VCaP (cell line): Measurements from ENCODE around the gene DHCR24.
"Not testable (repeated sequence)": the region's sequence is repeated elsewhere in the genome, so short reads cannot be mapped to it uniquely, and the experiment has no call there.

Experiments used
- H3K27ac ChIP-seq: fragments of 450-650 bp; 2 replicates; pipeline ENCODE4 v1.5.1; 2017
- CTCF ChIP-seq: fragments of 450-650 bp; conservative IDR thresholded peaks from 2 replicates; pipeline ENCODE4 v1.5.1; 2017; ENCODE audit warnings: mild to moderate bottlenecking, moderate library complexity

Gene DHCR24

GRCh38 chr1:54927472-54928240 lies 40.7 kb upstream of the DHCR24 start:
- no peak for TF ChIP-seq CTCF
- peak overlapping the region; percentile 68 for H3K27ac ChIP-seq

GRCh38 chr1:54926970-54927369 lies 40.0 kb upstream of the DHCR24 start:
- TF ChIP-seq CTCF = no peak
- peak overlapping the region; percentile 68 for H3K27ac ChIP-seq

GRCh38 chr1:54922921-54923421 lies 36.0 kb upstream of the DHCR24 start:
- no peak overlapping the region for H3K27ac ChIP-seq
- no peak for TF ChIP-seq CTCF

- H3K27ac ChIP-seq = no peak overlapping the region
- TF ChIP-seq CTCF = no peak
These were observed 35.2 kb upstream of the DHCR24 start for GRCh38 chr1:54922040-54922761.

GRCh38 chr1:54919367-54920359 lies 32.7 kb upstream of the DHCR24 start:
- H3K27ac ChIP-seq = no peak overlapping the region
- no peak for TF ChIP-seq CTCF

GRCh38 chr1:54911076-54911475 lies 24.1 kb upstream of the DHCR24 start:
- H3K27ac ChIP-seq = not testable (repeated sequence)

GRCh38 chr1:54906586-54906985 lies 19.6 kb upstream of the DHCR24 start:
- H3K27ac ChIP-seq = no peak overlapping the region
- TF ChIP-seq CTCF = no peak
